ENCODE measurements around the gene DPP6. TPM values are rescaled to one million over a fixed set of nuclear protein-coding genes. Genes with fewer than 3 reads are reported as not detected.

The DPP6 gene
- polyA plus RNA-seq, 10 donors = 2.7 to 7.9 (median 4.9) TPM

DNA sequence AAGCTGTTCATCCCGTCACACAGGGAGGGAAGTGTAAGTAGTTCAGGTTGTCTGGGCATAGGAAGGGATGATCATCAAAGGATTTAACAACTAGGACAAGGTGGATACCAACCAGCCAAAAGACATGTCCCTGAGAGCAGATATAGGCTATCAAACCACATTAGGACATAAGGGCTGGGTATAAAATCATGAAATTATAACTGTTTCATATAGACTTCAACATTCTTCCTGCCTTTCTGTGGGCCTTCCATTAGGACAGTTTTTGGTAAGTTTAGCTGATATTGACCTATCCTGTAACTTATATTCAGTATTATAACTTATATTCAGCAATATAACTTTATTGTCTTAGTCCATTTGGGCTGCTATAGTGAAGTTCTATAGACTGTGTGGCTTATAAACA, 759.8 kb downstream of the DPP6 start:
- no peak for DNase-seq

- DNase-seq = no peak
Measured at GRCh38 chr7:154817224-154817896, 765.2 kb downstream of the DPP6 start.

DNA sequence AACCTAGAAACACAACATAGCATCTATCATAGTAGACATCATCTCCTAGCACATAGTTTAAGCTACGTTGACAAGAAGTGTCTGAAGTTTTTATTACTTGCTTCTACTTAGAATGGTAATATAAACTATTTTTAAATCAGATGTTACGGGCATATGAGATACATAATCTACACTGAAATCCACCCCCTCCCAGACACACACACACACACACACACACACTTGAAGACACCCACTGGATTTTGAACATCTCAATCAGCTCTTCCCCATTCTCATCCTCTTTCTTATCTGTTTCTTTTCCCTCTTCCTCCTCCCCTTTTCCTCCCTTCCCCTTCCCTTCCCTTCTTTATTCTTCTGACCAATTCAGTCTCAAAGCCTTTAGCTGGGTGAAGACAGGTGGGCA, 774.8 kb downstream of the DPP6 start:
- no peak for DNase-seq

DNA sequence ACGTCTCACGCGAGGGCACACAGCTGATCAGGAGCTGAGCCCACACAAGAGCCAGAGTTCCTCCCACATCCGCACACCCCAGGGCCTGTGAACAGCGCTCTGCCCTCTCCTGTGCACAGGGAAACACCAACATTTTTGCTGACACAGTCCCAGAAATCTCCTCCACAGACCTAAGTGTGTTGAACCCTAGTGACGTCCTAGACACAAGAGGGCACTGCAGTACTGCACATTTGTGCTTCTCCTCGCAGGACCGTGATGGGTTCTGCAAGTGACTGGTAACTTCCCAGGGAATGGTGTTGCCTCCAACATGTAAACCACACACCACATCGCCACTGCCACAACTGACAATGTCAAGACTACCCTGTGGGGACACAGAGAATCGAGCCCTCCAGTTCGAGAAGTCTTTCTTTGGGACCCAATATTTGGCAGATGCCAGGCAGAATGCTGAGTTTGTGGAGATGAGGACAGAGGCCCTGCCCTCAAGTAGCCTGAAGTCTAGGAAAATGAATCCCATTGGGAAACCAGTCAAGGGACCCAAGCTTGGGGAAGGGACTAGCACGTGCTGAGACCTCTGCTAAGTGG, 780.5 kb downstream of the DPP6 start:
- DNase-seq = peak in 2 of 3 donors; percentile 7 to 12

DNA sequence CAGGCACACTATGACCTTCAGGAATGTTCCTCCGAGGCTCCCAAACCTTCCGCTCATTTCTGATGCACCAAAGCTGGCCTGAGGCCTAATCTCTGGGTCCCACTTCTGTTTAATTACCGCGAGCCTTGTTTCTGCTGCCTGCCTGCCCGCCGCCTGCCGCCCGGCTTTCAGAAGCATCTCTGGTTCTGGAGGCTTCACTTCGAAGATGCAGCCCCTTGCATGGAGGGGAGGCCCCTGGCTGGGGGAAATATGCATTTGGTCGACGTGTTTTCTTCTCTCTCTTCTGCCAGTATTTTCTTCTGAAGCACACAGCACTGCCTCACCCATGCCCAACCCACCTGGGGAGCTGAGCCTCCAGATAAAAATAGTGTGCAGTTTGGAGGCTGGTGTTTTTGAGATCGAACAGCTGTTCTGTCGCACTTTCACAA, 783.8 kb downstream of the DPP6 start:
- DNase-seq = no peak

DNA sequence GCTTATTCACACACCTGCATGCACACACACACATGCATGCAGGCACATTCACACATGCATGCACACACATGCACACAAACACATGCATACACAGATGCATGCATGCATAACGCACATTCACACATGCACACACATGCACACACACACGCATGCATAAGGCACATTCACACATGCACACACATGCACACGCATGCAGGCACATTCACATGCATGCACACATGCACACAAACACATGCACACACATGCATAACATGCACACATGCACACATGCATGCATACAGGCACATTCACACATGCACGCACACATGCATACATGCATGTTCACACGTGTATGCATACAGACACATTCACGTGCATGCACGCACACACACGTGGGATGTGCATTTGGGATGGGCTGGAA, 784.9 kb downstream of the DPP6 start:
- no peak for DNase-seq

DNA sequence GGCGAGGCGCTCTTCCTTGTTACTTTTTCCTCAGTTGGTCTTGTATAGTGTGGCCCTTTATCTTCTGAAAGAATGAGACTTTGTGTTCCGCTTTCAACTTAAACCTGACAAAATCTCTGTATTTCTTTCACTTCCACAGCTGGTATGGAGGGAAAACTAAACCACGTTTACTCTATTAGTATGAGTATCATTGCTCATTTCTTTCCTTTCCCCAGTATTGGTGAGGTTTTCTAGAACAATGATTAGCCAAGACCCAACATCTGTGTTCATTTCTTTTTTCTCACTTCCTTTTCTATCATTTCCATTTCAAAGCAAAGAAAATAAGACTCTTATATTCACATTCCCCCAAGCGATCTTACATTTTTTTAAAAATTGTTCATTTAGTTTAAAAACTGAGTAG, 785.4 kb downstream of the DPP6 start:
- no peak for DNase-seq

GRCh38 chr7:154840086-154840485, 787.9 kb downstream of the DPP6 start:
- no peak for DNase-seq

DNA sequence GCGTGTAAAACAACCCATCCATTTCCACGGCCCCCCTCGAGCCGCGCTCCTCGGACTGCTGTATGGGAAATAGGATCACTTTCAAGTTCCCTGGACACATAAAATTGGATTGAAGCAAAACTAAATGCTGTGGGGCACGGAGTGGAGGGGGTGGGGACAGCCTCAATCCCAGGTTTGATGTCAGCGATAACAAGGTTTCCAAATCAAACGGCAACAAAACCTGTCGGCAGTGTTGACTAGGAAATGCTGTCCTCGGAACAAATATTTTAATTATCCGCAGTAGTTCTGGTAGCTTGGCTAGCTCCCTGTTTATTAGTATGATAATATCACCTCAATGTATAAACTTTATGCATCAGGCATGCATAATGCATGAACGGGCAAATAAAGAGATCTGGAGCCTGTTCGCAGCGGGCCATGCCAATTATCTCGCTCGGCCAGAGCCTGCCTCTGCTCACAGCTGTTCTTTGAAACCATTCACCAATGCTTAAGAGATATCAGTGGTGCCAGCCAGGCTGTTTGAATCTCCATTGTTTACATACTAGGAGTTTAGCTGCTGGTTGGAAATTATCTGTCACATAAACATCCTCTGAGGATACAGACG, 789.6 kb downstream of the DPP6 start:
- peak; percentile 3 to 26 (median 6) for DNase-seq

DNA sequence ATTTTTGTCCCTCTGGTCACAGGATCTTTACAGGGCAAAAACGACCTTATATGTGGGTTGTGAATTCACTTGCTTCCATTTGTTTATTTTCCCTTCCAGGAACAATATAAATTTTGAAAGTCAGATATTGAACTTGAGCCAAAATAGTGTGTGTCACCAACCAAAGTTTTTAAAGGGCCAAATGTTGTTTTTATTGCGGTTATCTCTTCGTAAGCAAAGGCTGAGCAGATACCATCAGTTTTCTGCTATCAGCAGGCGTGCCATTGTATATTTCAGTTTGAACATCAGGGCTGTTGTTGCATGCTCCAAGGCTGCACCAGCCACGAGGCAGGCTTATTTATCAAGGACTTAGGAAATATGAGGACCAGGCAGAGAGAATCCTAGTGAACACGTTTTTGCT, 790.4 kb downstream of the DPP6 start:
- no peak for DNase-seq

- DNase-seq = no peak
Measured at GRCh38 chr7:154843670-154844237, 791.6 kb downstream of the DPP6 start.

DNA sequence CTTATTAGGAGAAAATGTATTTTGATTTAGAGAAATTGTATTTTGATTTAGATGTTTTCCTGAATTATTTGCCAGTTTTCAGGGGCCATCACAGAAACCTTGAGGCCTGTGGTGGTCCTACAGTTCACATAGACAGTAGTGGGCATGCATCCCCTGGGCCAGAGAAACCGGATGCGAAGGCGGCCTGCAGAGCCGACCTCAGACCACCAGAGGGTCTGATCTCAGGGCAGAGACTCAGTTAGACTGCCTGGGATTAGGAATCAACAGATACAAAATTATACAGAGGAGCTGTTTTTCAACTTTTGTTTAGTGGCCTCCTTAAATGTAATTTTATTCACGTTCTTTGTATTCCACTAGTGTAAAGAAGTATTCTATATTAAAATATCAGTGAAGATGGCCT, 792.3 kb downstream of the DPP6 start:
- no peak for DNase-seq

DNA sequence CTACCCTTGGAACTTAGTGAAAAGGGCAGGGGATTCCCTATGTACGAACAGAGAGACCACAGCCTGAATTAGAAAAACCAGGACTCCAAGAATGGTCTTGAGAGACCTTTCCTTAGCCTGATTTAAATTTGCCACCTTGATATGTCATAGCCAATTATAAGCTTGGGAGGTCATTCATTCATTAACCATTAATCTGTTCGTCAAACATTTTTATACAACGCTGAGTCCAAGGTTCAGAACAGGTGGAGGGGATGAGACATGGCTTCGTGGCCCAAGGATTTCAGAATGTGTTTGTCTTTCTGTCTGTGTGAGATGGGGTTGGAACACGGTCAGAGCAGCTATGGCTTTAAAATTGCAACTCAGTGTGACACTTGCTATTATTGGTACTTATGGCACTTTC, 792.8 kb downstream of the DPP6 start:
- DNase-seq = no peak

- no peak for DNase-seq
Measured at GRCh38 chr7:154848464-154848863, 796.3 kb downstream of the DPP6 start.

- DNase-seq = no peak
Measured at GRCh38 chr7:154852205-154852604, 800.0 kb downstream of the DPP6 start.

- DNase-seq = no peak
Measured at GRCh38 chr7:154853063-154853726, 801.0 kb downstream of the DPP6 start.

- no peak for DNase-seq
Measured at GRCh38 chr7:154853727-154854095, 801.5 kb downstream of the DPP6 start.

DNA sequence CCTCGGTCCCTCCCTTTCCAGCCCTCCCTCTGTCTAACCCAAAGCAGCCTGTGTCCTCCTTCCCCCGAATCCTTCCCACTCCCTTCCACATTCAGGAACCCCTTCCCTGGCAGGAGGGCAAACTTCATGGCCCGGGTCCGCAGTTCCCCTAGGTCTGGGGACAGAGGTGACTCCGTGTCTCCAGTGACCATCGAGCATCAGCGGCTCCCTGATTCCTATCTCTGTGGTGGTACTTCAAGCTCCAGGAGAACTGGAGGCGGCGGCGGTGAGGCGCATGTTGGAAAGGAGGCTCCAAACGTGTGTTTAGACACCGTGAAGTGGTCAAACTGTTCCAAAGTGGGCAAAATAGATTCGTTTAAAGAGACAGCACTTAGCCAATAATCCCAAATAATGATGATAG, 802.6 kb downstream of the DPP6 start:
- no peak for DNase-seq

DNA sequence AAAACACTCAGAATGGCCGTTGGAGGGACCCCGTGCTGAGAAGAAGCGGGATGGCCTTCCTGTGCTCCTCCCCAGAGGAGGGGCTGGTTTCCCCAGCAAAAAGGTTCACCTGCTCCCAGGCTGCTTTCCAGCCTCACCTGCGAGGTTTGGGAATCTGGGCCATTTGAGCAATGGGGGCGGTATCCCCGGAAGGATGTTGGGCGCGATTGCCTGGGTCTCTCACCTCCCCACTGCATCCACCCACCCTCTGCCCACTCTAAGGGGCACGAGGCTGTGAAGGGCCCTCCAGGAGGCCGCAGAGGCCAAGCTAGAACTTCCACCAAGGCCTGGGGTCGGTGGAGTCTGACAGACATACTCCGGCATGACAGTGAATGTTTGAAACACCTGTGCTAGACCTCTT, 803.2 kb downstream of the DPP6 start:
- no peak for DNase-seq

- no peak for DNase-seq
Measured at GRCh38 chr7:154856733-154857132, 804.5 kb downstream of the DPP6 start.

GRCh38 chr7:154857240-154857639, 805.0 kb downstream of the DPP6 start:
- no peak for DNase-seq

All from muscle of back (tissue), 11 donors.